ENCODE measurements around the gene MAML2. TPM values are rescaled to one million over a fixed set of nuclear protein-coding genes. Genes with fewer than 3 reads are reported as not detected.

The MAML2 gene
- total RNA-seq, 2 experiments from 2014 or later = 0.15 to 1.0 TPM

- BruUV-seq (replicated peaks) = no TSS peak
- Histone ChIP-seq H3K4me3 (ENCODE audit: low read depth, low read length, poor library complexity, severe bottlenecking) (no peak overlapping the region), H3K4me1 (ENCODE audit: insufficient read depth, low read length, poor library complexity, severe bottlenecking) (no peaks in the 10 kb centered on the region), H4K20me1 (ENCODE audit: insufficient read depth, low read length) (no peaks in the 10 kb centered on the region), H3K9me2 (ENCODE audit: insufficient read depth, low read length) (no peaks in the 10 kb centered on the region), H3K9me3 (ENCODE audit: low read length) (no peaks in the 10 kb centered on the region), H3K4me2 (ENCODE audit: low read length) (no peak overlapping the region), H3K27ac (ENCODE audit: low read depth, low read length, poor library complexity, severe bottlenecking) (no peak overlapping the region), H3K36me3 (ENCODE audit: insufficient read depth, low read length) (no peaks in the 10 kb centered on the region), H2AFZ (ENCODE audit: low read length) (no peak overlapping the region), H3K79me2 (ENCODE audit: insufficient read depth, low read depth, low read length) (no peaks in the 10 kb centered on the region)
- no peak for DNase-seq (ENCODE audit: low spot score)
- intact Hi-C loops (cut with micrococcal nuclease; ENCODE audit: unreplicated experiment) = no loop called here
- TF ChIP-seq CTCF (conservative IDR thresholded peaks at IDR 0.05; ENCODE audit: low read length) (no peak), EZH2phosphoT487 (IDR thresholded peaks at IDR 0.05; ENCODE audit: borderline replicate concordance, low read depth, low read length) (no peak)
- CTCF ChIA-PET (ENCODE audit: unreplicated experiment) = no interaction called here
- POLR2A ChIA-PET = interaction anchor here (1.1 to 1.7 kb wide), 3 partner anchors 12 to 36 kb away, joined by 3 to 7 read pairs (median 3); no protein-coding TSS in a partner anchor
These were observed 348.7 kb downstream of the MAML2 start for GRCh38 chr11:95994329-95994728.

GRCh38 chr11:95993438-95994298 is 349.3 kb downstream of the MAML2 start:
- no peaks in the 10 kb centered on the region for H3K79me2 ChIP-seq (ENCODE audit: insufficient read depth, low read depth, low read length)
- H3K9me2 ChIP-seq (ENCODE audit: insufficient read depth, low read length) = no peaks in the 10 kb centered on the region
- no peak for TF ChIP-seq CTCF (conservative IDR thresholded peaks at IDR 0.05; ENCODE audit: low read length)
- TF ChIP-seq EZH2phosphoT487 (IDR thresholded peaks at IDR 0.05; ENCODE audit: borderline replicate concordance, low read depth, low read length) = no peak
- intact Hi-C loops (cut with micrococcal nuclease; ENCODE audit: unreplicated experiment) = no loop called here
- DNase-seq (ENCODE audit: low spot score) = no peak
- ChIA-PET POLR2A (no interaction called here), CTCF (ENCODE audit: unreplicated experiment) (interaction anchor here (0.6 kb wide), 1 partner anchor 406 kb away, joined by 4 read pairs; no protein-coding TSS in a partner anchor)
- no peaks in the 10 kb centered on the region for H3K4me1 ChIP-seq (ENCODE audit: insufficient read depth, low read length, poor library complexity, severe bottlenecking)
- no peaks in the 10 kb centered on the region for H4K20me1 ChIP-seq (ENCODE audit: insufficient read depth, low read length)
- BruUV-seq (replicated peaks) = no TSS peak
- no peak overlapping the region for H3K4me3 ChIP-seq (ENCODE audit: low read depth, low read length, poor library complexity, severe bottlenecking)
- H3K27ac ChIP-seq (ENCODE audit: low read depth, low read length, poor library complexity, severe bottlenecking) = no peak overlapping the region
- H3K36me3 ChIP-seq (ENCODE audit: insufficient read depth, low read length) = no peaks in the 10 kb centered on the region
- no peak overlapping the region for H3K4me2 ChIP-seq (ENCODE audit: low read length)
- no peak overlapping the region for H2AFZ ChIP-seq (ENCODE audit: low read length)
- no peaks in the 10 kb centered on the region for H3K9me3 ChIP-seq (ENCODE audit: low read length)

- Histone ChIP-seq H3K79me2 (ENCODE audit: insufficient read depth, low read depth, low read length) (no peaks in the 10 kb centered on the region), H3K4me3 (ENCODE audit: low read depth, low read length, poor library complexity, severe bottlenecking) (no peak overlapping the region), H3K9me3 (ENCODE audit: low read length) (no peaks in the 10 kb centered on the region), H3K36me3 (ENCODE audit: insufficient read depth, low read length) (no peaks in the 10 kb centered on the region), H3K27ac (ENCODE audit: low read depth, low read length, poor library complexity, severe bottlenecking) (no peak overlapping the region), H3K4me2 (ENCODE audit: low read length) (no peak overlapping the region), H2AFZ (ENCODE audit: low read length) (no peak overlapping the region), H3K4me1 (ENCODE audit: insufficient read depth, low read length, poor library complexity, severe bottlenecking) (no peaks in the 10 kb centered on the region), H3K9me2 (ENCODE audit: insufficient read depth, low read length) (no peaks in the 10 kb centered on the region), H4K20me1 (ENCODE audit: insufficient read depth, low read length) (no peaks in the 10 kb centered on the region)
- CTCF ChIA-PET (ENCODE audit: unreplicated experiment) = no interaction called here
- intact Hi-C loops (cut with micrococcal nuclease; ENCODE audit: unreplicated experiment) = no loop called here
- TF ChIP-seq EZH2phosphoT487 (IDR thresholded peaks at IDR 0.05; ENCODE audit: borderline replicate concordance, low read depth, low read length) (no peak), CTCF (conservative IDR thresholded peaks at IDR 0.05; ENCODE audit: low read length) (no peak)
- BruUV-seq (replicated peaks) = no TSS peak
- no peak for DNase-seq (ENCODE audit: low spot score)
- POLR2A ChIA-PET = interaction anchor here (0.6 kb wide), 1 partner anchor 16 kb away, joined by 3 read pairs; no protein-coding TSS in a partner anchor
These were observed 351.4 kb downstream of the MAML2 start for GRCh38 chr11:95991545-95991944.
